ENCODE data around the gene CNTNAP4. TPM values are rescaled to one million over a fixed set of nuclear protein-coding genes. Genes with fewer than 3 reads are reported as not detected.
A peak's percentile ranks its signal among the peaks of the same experiment; 100 is the strongest.

The CNTNAP4 gene
- total RNA-seq, 4 donors from 2014 or later: 0.09 TPM; not detected in 3

- in situ Hi-C loops (cut with MboI; ENCODE audit: low sequenced_read_pairs in 4 of 4): no loop called here
- no peak overlapping the region for H3K27ac ChIP-seq
- no peaks in the 10 kb centered on the region for H3K27me3 ChIP-seq
- no peaks in the 10 kb centered on the region for H3K9me3 ChIP-seq
- intact Hi-C loops (cut with DNase I; ENCODE audit: low total_unique reads): no loop called here
- ATAC-seq (no peak), DNase-seq (no peak)
- no peaks in the 10 kb centered on the region for H3K36me3 ChIP-seq
- H3K4me3 ChIP-seq: no peak overlapping the region
- no peak for TF ChIP-seq POLR2A (IDR thresholded peaks at IDR 0.05)
- TF ChIP-seq, protein P1, sequence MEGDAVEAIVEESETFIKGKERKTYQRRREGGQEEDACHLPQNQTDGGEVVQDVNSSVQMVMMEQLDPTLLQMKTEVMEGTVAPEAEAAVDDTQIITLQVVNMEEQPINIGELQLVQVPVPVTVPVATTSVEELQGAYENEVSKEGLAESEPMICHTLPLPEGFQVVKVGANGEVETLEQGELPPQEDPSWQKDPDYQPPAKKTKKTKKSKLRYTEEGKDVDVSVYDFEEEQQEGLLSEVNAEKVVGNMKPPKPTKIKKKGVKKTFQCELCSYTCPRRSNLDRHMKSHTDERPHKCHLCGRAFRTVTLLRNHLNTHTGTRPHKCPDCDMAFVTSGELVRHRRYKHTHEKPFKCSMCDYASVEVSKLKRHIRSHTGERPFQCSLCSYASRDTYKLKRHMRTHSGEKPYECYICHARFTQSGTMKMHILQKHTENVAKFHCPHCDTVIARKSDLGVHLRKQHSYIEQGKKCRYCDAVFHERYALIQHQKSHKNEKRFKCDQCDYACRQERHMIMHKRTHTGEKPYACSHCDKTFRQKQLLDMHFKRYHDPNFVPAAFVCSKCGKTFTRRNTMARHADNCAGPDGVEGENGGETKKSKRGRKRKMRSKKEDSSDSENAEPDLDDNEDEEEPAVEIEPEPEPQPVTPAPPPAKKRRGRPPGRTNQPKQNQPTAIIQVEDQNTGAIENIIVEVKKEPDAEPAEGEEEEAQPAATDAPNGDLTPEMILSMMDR (IDR thresholded peaks at IDR 0.05 in 4 of 5, conservative IDR thresholded peaks at IDR 0.05 in 1 of 5): no peak
- H3K4me1 ChIP-seq: no peaks in the 10 kb centered on the region
Measured at GRCh38 chr16:76343769-76344168, 66.6 kb downstream of the CNTNAP4 start.

- intact Hi-C loops (cut with DNase I; ENCODE audit: low total_unique reads): no loop called here
- DNase-seq: peak; percentile 13 to 39
- peak; percentile 60 to 68 for ATAC-seq
- TF ChIP-seq POLR2A (IDR thresholded peaks at IDR 0.05): no peak
- TF ChIP-seq, protein P1 (IDR thresholded peaks at IDR 0.05 in 4 of 5, conservative IDR thresholded peaks at IDR 0.05 in 1 of 5): no peak
- in situ Hi-C loops (cut with MboI; ENCODE audit: low sequenced_read_pairs in 4 of 4): no loop called here
- no peaks in the 10 kb centered on the region for H3K27me3 ChIP-seq
- H3K36me3 ChIP-seq: no peaks in the 10 kb centered on the region
- no peaks in the 10 kb centered on the region for H3K4me1 ChIP-seq
- no peak overlapping the region for H3K27ac ChIP-seq
- H3K4me3 ChIP-seq: no peak overlapping the region
- no peaks in the 10 kb centered on the region for H3K9me3 ChIP-seq
Measured at GRCh38 chr16:76345163-76345661, 68.0 kb downstream of the CNTNAP4 start.

DNA sequence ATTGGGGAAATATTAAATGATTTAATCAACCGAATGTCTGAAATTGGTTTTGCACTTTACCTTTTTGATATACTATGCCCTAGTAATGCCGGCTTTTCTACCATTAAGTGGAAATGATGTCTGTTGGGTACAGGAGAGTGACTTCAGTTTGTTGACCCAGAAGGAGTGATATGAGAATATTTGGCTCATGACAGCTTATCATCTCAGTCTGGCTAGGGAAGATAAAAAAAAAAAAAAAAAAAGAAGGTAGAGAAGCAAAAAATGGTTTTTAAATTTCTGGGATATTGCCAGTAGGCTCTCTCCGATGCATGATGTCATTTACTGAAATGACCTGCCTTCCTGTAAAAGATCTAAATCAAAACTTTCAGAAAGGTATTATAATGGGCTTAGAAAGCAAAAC lies 69.0 kb downstream of the CNTNAP4 start:
- no peaks in the 10 kb centered on the region for H3K9me3 ChIP-seq
- DNase-seq (no peak), ATAC-seq (no peak)
- no peak overlapping the region for H3K4me3 ChIP-seq
- in situ Hi-C loops (cut with MboI; ENCODE audit: low sequenced_read_pairs in 4 of 4): no loop called here
- no peak overlapping the region for H3K27ac ChIP-seq
- no peaks in the 10 kb centered on the region for H3K27me3 ChIP-seq
- intact Hi-C loops (cut with DNase I; ENCODE audit: low total_unique reads): no loop called here
- TF ChIP-seq POLR2A (IDR thresholded peaks at IDR 0.05): no peak
- TF ChIP-seq, protein P1 (IDR thresholded peaks at IDR 0.05 in 4 of 5, conservative IDR thresholded peaks at IDR 0.05 in 1 of 5): no peak
- H3K36me3 ChIP-seq: no peaks in the 10 kb centered on the region
- H3K4me1 ChIP-seq: no peaks in the 10 kb centered on the region

DNA sequence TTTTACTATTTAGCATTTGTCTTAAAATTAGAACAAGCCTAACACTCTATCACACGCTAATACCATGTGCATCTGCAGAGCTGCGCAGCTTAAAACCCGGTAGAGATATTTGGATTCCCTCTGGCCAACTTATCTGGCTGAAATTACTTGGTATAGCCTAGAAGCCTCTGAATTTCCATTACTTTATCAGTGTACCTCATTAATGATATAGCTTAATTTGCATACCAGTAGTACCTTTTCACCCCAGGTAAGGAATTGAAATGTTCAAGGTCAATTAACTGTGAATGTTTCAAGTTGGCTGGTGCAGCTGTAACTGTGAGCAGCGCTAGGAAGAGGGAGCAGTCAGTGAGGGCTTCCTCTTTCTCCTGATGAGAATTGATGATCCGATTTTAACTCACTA lies 74.2 kb downstream of the CNTNAP4 start:
- no peaks in the 10 kb centered on the region for H3K27me3 ChIP-seq
- no peak for TF ChIP-seq POLR2A (IDR thresholded peaks at IDR 0.05)
- TF ChIP-seq, protein P1 (IDR thresholded peaks at IDR 0.05 in 4 of 5, conservative IDR thresholded peaks at IDR 0.05 in 1 of 5): no peak
- H3K36me3 ChIP-seq: no peaks in the 10 kb centered on the region
- ATAC-seq (no peak), DNase-seq (no peak)
- H3K27ac ChIP-seq: no peak overlapping the region
- in situ Hi-C loops (cut with MboI; ENCODE audit: low sequenced_read_pairs in 4 of 4) (no loop called here), intact Hi-C loops (cut with DNase I; ENCODE audit: low total_unique reads) (no loop called here)
- no peaks in the 10 kb centered on the region for H3K9me3 ChIP-seq
- no peaks in the 10 kb centered on the region for H3K4me1 ChIP-seq
- H3K4me3 ChIP-seq: no peak overlapping the region

DNA sequence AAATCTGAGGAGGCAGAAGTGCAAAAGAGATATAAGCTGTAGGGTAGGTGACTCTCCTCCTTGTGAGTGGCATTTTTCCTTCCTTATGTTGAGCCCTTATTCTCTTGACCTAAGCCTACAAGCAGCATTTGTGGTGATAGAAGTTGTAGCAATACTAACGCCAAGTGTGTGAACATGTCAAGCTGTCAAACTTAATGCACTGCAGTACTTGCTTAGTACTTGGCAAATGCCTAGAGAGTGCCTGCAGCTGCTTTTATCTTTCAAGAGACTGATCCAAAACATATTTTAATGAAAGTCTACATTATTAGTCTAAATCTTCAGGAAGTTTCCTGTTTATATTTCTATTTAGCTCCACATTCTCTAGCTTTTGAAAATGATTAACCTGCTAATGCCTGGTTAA lies 83.2 kb downstream of the CNTNAP4 start:
- ATAC-seq (no peak), DNase-seq (no peak)
- intact Hi-C loops (cut with DNase I; ENCODE audit: low total_unique reads) (no loop called here), in situ Hi-C loops (cut with MboI; ENCODE audit: low sequenced_read_pairs in 4 of 4) (no loop called here)
- Histone ChIP-seq H3K36me3 (no peaks in the 10 kb centered on the region), H3K9me3 (no peaks in the 10 kb centered on the region), H3K4me3 (no peak overlapping the region), H3K27ac (no peak overlapping the region), H3K4me1 (no peaks in the 10 kb centered on the region), H3K27me3 (no peaks in the 10 kb centered on the region)
- no peak for TF ChIP-seq POLR2A (IDR thresholded peaks at IDR 0.05)
- TF ChIP-seq, protein P1 (IDR thresholded peaks at IDR 0.05 in 4 of 5, conservative IDR thresholded peaks at IDR 0.05 in 1 of 5): no peak

Measured in gastrocnemius medialis (tissue), 4 donors.